NT2/D1 (cell line): Measurements from ENCODE around the gene CTNNA2.

ENCODE experiments used
- DNase-seq: peaks from one replicate; pipeline ENCODE4 v3.0.0-alpha.2; 2011; ENCODE audit warnings: low read depth, low spot score
- H3K27me3 ChIP-seq: 2 replicates; pipeline ENCODE4 v1.6.0; 2011; ENCODE audit warnings: mild to moderate bottlenecking; ENCODE audit not compliant: insufficient read length, insufficient read depth
- H3K36me3 ChIP-seq: 2 replicates; pipeline ENCODE4 v1.6.1; 2011; ENCODE audit warnings: mild to moderate bottlenecking, low read length, mixed read lengths; ENCODE audit not compliant: insufficient read depth, insufficient read length
- H3K4me1 ChIP-seq: 2 replicates; pipeline ENCODE4 v1.5.1; 2011; ENCODE audit not compliant: insufficient read depth, insufficient read length
- H3K4me3 ChIP-seq: 2 replicates; pipeline ENCODE4 v1.5.1; 2011; ENCODE audit warnings: low read depth; ENCODE audit not compliant: insufficient read length
- H3K9ac ChIP-seq: 2 replicates; pipeline ENCODE4 v1.6.0; 2011; ENCODE audit warnings: low read depth; ENCODE audit not compliant: insufficient read length
- H3K9me3 ChIP-seq: 2 replicates; pipeline ENCODE4 v1.5.1; 2011; ENCODE audit warnings: mild to moderate bottlenecking, low read length; ENCODE audit not compliant: insufficient read depth
- SUZ12 ChIP-seq: IDR thresholded peaks from 2 replicates; pipeline ENCODE4 v1.6.1; 2011; ENCODE audit not compliant: insufficient read length, insufficient read depth; ENCODE audit errors: extremely low read depth
- YY1 ChIP-seq: IDR thresholded peaks from 2 replicates; pipeline ENCODE4 v1.6.1; 2011; ENCODE audit not compliant: insufficient read length, insufficient read depth
- ZNF274 ChIP-seq: IDR thresholded peaks from 2 replicates; pipeline ENCODE4 v1.6.1; 2011; ENCODE audit warnings: mild to moderate bottlenecking, low read depth, low read length

CTNNA2 gene

DNA sequence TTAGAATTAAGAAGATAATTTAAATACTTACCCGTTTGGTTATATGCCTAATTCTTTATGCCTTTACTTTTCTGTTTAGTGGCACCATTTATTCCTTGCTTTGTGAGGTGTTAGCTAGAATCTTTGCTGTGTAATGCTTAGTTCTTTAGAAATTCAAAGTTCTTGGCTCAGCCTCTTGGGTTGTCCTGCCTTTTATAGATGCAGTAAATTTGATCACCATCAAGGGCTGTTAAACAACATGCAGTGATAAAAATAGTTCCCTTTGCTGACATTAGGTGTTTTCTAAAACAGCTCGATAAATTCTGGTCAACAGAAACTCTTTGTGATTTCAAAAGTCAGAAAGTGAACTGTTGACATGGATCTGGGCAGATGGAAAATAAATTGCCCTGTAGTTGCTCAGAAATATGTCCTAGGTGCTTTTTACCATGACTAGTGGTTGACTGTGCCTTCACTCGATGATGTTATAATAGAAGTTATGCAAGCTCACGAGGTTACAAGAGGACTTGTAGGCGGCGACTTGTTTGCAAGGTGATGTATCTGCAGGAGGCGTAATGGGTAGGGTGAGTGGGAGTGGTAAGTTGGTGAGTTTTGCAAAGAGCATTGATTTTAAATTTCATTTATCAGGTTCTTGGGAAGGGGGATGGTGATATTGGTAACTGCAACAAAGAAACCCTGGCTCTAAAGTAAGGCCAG is 739.6 kb downstream of the CTNNA2 start:
- H3K9ac ChIP-seq, result no peak overlapping the region
- no peaks in the 10 kb centered on the region for H3K4me1 ChIP-seq
- no peak for TF ChIP-seq YY1
- no peak for TF ChIP-seq SUZ12
- TF ChIP-seq ZNF274, result no peak
- no peak for DNase-seq
- no peaks in the 10 kb centered on the region for H3K36me3 ChIP-seq
- H3K9me3 ChIP-seq, result no peaks in the 10 kb centered on the region
- no peak overlapping the region for H3K4me3 ChIP-seq
- H3K27me3 ChIP-seq, result no peaks in the 10 kb centered on the region

DNA sequence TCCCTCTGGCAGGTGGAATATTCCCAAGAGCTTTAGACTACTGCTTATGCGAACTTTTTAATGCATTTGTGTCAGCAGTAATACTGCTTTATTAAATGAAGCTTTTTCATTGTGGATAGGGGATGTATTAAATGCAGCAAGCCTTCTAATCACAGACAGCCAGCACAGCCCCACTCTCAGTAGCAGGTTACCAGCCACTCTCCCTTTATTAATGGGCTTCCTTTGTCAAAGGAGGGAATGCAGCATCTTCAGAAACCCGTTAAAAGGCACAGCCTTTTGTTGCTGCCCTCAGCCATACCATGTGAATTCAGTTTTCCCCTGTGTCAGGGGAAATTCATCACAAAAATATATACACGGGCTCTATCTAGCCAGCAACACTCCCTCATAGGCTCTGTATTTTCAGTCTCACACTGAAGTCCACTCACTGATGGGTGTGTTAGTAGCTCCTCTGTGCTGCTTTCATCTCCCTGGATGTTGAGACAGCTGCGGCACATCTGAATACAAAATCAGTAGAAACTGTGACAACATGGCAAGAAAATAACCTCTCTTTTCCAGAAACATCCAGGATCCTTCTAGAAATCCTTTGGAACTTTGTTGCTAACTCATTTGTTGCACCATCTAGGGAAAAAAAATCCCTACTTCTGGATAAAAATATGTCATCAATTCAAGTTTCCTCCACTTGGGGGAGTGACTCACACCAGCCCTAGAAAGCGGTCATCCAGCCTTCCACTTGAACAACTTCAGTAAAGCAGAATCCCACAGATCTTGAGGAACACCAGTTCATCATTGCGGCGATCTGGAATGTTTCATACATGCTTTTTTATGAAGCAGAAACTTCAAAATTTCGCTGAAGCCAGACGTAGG is 743.3 kb downstream of the CTNNA2 start:
- H3K36me3 ChIP-seq, result no peaks in the 10 kb centered on the region
- H3K4me3 ChIP-seq, result no peak overlapping the region
- H3K9ac ChIP-seq, result no peak overlapping the region
- no peaks in the 10 kb centered on the region for H3K27me3 ChIP-seq
- H3K9me3 ChIP-seq, result no peaks in the 10 kb centered on the region
- TF ChIP-seq ZNF274 (no peak), SUZ12 (no peak), YY1 (no peak)
- peak; percentile 32 for DNase-seq
- H3K4me1 ChIP-seq, result no peaks in the 10 kb centered on the region

DNA sequence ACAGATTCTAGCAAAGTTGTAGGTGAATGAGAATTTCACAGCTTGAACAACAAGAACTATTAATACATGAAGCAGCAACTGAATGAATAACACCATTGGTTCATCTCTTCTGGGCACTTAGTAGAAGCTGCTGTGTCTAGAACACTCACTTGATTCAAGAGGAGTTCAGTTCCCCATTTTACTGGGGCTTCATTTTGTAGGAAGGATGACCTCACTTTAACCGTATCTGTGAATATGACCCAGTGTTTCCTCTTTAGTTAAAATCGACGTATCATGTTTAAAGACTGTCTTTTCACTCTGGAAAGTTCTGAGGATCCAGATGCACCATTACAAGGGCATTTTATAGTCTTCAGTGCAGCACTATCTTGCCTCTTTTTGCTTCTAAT is 743.9 kb downstream of the CTNNA2 start:
- Histone ChIP-seq H3K4me3 (no peak overlapping the region), H3K36me3 (no peaks in the 10 kb centered on the region), H3K9ac (no peak overlapping the region), H3K27me3 (no peaks in the 10 kb centered on the region), H3K9me3 (no peaks in the 10 kb centered on the region), H3K4me1 (no peaks in the 10 kb centered on the region)
- TF ChIP-seq ZNF274 (no peak), SUZ12 (no peak), YY1 (no peak)
- DNase-seq, result no peak

DNA sequence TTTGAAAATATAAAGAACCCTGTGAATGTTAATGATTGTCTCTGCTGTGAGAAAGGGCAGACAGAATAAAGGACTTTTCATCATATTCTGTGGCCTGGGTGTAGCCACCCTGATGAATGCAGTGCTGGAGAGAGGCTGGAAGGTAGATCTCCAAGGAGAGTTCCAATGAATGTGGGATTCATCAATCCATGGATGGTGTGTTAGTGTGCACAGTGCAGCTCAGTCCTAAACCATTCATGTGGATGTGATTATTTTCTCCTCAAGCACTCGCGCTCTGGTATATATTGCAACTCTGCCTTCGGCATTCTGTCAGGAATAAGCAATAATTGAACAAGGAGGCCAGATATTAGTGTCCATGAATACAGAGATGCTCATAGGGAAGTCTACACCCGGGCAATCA is 744.6 kb downstream of the CTNNA2 start:
- no peaks in the 10 kb centered on the region for H3K4me1 ChIP-seq
- TF ChIP-seq YY1, result no peak
- no peak for TF ChIP-seq SUZ12
- no peak for TF ChIP-seq ZNF274
- DNase-seq, result no peak
- H3K4me3 ChIP-seq, result no peak overlapping the region
- H3K36me3 ChIP-seq, result no peaks in the 10 kb centered on the region
- H3K9me3 ChIP-seq, result no peaks in the 10 kb centered on the region
- H3K27me3 ChIP-seq, result no peaks in the 10 kb centered on the region
- no peak overlapping the region for H3K9ac ChIP-seq

DNA sequence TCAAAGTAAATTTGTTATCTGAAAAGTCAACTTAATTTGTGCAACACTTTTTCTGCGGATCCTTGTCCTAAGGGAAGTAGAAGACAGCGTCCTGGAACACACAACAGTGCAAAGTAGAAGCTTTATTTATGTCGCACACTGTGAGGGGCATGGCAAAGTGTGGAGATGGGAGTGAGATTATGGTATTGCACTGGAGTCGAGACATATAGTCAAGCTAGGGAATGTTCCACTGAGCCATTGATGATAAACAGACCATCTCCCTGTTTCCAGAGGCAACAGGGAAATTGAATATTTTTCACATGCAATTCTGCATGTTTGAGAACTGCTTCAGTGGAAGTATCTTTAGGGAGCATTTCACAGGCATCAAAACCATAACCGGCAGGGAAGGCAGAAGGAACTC is 745.5 kb downstream of the CTNNA2 start:
- Histone ChIP-seq H3K9me3 (no peaks in the 10 kb centered on the region), H3K27me3 (no peaks in the 10 kb centered on the region), H3K36me3 (no peaks in the 10 kb centered on the region), H3K4me1 (no peaks in the 10 kb centered on the region), H3K9ac (no peak overlapping the region), H3K4me3 (no peak overlapping the region)
- TF ChIP-seq SUZ12 (no peak), YY1 (no peak), ZNF274 (no peak)
- no peak for DNase-seq

DNA sequence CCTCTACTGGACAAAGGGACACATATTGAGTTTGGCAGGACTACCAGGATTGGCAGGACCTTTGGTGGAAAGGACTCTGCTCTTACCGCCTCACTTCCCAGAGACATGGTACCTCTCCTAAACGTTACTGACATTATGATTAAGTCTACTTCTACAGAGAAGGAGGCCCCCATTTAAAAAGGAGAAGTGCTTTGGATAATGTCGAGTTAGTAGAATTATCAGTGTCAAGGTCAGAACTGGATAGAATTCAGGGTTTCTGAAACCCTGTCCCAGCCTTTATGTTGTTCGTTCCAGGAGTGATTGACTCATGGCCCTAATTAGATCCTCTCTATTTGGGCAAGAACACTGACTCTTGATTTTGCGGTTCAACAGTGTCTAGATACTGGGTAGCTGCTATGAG is 745.9 kb downstream of the CTNNA2 start:
- no peak for TF ChIP-seq YY1
- TF ChIP-seq SUZ12, result no peak
- no peak for TF ChIP-seq ZNF274
- DNase-seq, result no peak
- Histone ChIP-seq H3K36me3 (no peaks in the 10 kb centered on the region), H3K4me3 (no peak overlapping the region), H3K27me3 (no peaks in the 10 kb centered on the region), H3K4me1 (no peaks in the 10 kb centered on the region), H3K9ac (no peak overlapping the region), H3K9me3 (no peaks in the 10 kb centered on the region)

DNA sequence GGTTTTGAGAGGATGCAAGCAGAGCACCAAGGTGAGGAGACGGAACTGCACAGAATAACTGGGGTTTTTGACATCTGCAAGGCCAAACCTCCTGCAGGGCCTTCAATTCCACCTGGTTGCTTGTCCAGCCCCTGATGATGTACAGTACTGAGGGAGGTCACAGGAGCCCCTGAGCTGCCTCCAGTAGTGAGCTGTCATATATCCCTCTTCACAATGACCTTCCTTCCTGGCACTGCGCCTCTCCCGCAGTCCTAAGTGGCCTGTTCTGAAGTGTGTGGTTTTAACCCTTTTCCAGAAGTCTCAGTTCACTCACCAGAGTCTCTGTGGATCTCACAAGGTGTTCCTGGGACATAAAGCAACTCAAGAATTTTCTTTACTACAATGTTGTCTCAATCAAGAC is 746.4 kb downstream of the CTNNA2 start:
- H3K9me3 ChIP-seq, result no peaks in the 10 kb centered on the region
- DNase-seq, result no peak
- no peaks in the 10 kb centered on the region for H3K27me3 ChIP-seq
- no peaks in the 10 kb centered on the region for H3K4me1 ChIP-seq
- no peaks in the 10 kb centered on the region for H3K36me3 ChIP-seq
- H3K4me3 ChIP-seq, result no peak overlapping the region
- TF ChIP-seq ZNF274 (no peak), SUZ12 (no peak), YY1 (no peak)
- no peak overlapping the region for H3K9ac ChIP-seq
